ENCODE data around the gene GPC6.

GPC6 gene

DNA sequence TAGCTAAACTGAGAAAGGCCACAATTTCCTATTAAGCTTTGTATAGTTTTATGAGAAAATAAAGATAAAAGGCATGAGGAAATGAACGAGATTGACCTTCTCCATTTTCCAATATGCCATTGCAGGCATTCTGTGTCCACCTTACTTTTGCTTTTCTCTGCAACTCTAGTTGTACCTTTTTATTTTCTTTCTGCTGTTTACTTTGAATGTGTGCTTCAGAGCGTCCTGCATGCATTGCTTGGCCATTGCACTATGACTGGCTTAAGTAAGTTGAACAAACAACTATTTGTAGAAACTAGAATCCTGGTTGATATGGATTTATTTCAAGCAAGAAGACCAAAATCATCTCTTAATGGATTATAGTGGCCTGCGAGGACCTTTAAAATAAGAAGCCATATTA is 510.3 kb downstream of the GPC6 start:
- DNase-seq (ENCODE audit: low read depth in 1 of 2, low spot score in 1 of 2) = no peak
- no peak overlapping the region for H3K27ac ChIP-seq (replicated peaks)
- H3K4me3 ChIP-seq (replicated peaks; ENCODE audit: insufficient read depth, low read length) = no peak overlapping the region
- H3K27me3 ChIP-seq (ENCODE audit: insufficient read depth, poor library complexity, severe bottlenecking) = no peaks in the 10 kb centered on the region
- TF ChIP-seq, protein P1, sequence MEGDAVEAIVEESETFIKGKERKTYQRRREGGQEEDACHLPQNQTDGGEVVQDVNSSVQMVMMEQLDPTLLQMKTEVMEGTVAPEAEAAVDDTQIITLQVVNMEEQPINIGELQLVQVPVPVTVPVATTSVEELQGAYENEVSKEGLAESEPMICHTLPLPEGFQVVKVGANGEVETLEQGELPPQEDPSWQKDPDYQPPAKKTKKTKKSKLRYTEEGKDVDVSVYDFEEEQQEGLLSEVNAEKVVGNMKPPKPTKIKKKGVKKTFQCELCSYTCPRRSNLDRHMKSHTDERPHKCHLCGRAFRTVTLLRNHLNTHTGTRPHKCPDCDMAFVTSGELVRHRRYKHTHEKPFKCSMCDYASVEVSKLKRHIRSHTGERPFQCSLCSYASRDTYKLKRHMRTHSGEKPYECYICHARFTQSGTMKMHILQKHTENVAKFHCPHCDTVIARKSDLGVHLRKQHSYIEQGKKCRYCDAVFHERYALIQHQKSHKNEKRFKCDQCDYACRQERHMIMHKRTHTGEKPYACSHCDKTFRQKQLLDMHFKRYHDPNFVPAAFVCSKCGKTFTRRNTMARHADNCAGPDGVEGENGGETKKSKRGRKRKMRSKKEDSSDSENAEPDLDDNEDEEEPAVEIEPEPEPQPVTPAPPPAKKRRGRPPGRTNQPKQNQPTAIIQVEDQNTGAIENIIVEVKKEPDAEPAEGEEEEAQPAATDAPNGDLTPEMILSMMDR (IDR thresholded peaks at IDR 0.05; ENCODE audit: insufficient read depth, low read length) = no peak
- TF ChIP-seq, protein P2, sequence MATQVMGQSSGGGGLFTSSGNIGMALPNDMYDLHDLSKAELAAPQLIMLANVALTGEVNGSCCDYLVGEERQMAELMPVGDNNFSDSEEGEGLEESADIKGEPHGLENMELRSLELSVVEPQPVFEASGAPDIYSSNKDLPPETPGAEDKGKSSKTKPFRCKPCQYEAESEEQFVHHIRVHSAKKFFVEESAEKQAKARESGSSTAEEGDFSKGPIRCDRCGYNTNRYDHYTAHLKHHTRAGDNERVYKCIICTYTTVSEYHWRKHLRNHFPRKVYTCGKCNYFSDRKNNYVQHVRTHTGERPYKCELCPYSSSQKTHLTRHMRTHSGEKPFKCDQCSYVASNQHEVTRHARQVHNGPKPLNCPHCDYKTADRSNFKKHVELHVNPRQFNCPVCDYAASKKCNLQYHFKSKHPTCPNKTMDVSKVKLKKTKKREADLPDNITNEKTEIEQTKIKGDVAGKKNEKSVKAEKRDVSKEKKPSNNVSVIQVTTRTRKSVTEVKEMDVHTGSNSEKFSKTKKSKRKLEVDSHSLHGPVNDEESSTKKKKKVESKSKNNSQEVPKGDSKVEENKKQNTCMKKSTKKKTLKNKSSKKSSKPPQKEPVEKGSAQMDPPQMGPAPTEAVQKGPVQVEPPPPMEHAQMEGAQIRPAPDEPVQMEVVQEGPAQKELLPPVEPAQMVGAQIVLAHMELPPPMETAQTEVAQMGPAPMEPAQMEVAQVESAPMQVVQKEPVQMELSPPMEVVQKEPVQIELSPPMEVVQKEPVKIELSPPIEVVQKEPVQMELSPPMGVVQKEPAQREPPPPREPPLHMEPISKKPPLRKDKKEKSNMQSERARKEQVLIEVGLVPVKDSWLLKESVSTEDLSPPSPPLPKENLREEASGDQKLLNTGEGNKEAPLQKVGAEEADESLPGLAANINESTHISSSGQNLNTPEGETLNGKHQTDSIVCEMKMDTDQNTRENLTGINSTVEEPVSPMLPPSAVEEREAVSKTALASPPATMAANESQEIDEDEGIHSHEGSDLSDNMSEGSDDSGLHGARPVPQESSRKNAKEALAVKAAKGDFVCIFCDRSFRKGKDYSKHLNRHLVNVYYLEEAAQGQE (IDR thresholded peaks at IDR 0.05; ENCODE audit: insufficient replicate concordance, low read depth) = no peak
- no peak for TF ChIP-seq GABPA (IDR thresholded peaks at IDR 0.05; ENCODE audit: low read depth)
- no peak for TF ChIP-seq POLR2AphosphoS5 (IDR thresholded peaks at IDR 0.05; ENCODE audit: low read depth)
- no peak for TF ChIP-seq SPI1 (IDR thresholded peaks at IDR 0.05; ENCODE audit: borderline replicate concordance, low read depth)

DNA sequence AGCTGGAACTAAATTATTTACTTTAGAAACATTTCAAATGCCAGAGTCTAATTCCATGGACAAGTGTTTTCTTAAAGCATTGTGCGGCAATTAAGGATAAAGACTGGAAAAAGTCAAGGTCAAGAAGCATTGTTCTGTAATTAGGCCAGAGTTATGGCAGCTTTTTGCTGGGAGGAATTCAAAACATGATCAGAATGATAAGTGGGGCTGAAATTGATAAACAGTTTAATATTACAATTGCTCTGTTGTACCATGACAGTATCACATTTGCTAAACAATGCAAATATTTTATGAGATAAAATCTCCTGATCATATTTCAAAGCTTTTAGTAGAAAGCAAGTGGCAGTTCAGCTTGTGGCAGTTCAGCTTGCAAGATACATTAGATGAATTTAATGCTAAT is 513.7 kb downstream of the GPC6 start:
- H3K27me3 ChIP-seq (ENCODE audit: insufficient read depth, poor library complexity, severe bottlenecking) = no peaks in the 10 kb centered on the region
- TF ChIP-seq GABPA (IDR thresholded peaks at IDR 0.05; ENCODE audit: low read depth) = no peak
- TF ChIP-seq, protein P1 (IDR thresholded peaks at IDR 0.05; ENCODE audit: insufficient read depth, low read length) = no peak
- TF ChIP-seq, protein P2 (IDR thresholded peaks at IDR 0.05; ENCODE audit: insufficient replicate concordance, low read depth) = no peak
- no peak for TF ChIP-seq SPI1 (IDR thresholded peaks at IDR 0.05; ENCODE audit: borderline replicate concordance, low read depth)
- no peak for TF ChIP-seq POLR2AphosphoS5 (IDR thresholded peaks at IDR 0.05; ENCODE audit: low read depth)
- no peak for DNase-seq (ENCODE audit: low read depth in 1 of 2, low spot score in 1 of 2)
- H3K4me3 ChIP-seq (replicated peaks; ENCODE audit: insufficient read depth, low read length) = no peak overlapping the region
- no peak overlapping the region for H3K27ac ChIP-seq (replicated peaks)

DNA sequence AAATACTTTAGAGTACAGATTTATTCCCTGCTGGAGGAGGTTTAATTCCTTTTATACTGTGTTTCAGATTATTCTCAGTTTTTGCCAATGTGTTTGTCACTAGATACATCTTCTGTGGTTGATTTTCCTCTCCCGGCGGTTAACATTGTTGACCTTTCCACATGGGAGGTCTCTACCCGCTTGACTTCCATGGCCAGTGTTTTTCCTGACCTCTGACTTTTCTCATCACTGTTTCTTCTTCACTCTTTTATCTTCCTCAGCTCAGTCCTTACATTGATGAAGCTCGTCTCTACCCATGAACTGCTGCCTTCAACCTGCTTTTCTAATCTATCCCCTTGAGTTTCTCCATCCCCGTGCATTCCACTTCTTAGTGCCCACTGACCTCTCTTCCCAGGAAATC is 517.4 kb downstream of the GPC6 start:
- no peak for TF ChIP-seq POLR2AphosphoS5 (IDR thresholded peaks at IDR 0.05; ENCODE audit: low read depth)
- TF ChIP-seq, protein P2 (IDR thresholded peaks at IDR 0.05; ENCODE audit: insufficient replicate concordance, low read depth) = no peak
- TF ChIP-seq SPI1 (IDR thresholded peaks at IDR 0.05; ENCODE audit: borderline replicate concordance, low read depth) = no peak
- no peak for TF ChIP-seq GABPA (IDR thresholded peaks at IDR 0.05; ENCODE audit: low read depth)
- TF ChIP-seq, protein P1 (IDR thresholded peaks at IDR 0.05; ENCODE audit: insufficient read depth, low read length) = no peak
- Histone ChIP-seq H3K27me3 (ENCODE audit: insufficient read depth, poor library complexity, severe bottlenecking) (no peaks in the 10 kb centered on the region), H3K4me3 (replicated peaks; ENCODE audit: insufficient read depth, low read length) (no peak overlapping the region), H3K27ac (replicated peaks) (no peak overlapping the region)
- no peak for DNase-seq (ENCODE audit: low read depth in 1 of 2, low spot score in 1 of 2)

Data from HL-60 (cell line).